ENCODE results near the gene TSPAN18.

DNA sequence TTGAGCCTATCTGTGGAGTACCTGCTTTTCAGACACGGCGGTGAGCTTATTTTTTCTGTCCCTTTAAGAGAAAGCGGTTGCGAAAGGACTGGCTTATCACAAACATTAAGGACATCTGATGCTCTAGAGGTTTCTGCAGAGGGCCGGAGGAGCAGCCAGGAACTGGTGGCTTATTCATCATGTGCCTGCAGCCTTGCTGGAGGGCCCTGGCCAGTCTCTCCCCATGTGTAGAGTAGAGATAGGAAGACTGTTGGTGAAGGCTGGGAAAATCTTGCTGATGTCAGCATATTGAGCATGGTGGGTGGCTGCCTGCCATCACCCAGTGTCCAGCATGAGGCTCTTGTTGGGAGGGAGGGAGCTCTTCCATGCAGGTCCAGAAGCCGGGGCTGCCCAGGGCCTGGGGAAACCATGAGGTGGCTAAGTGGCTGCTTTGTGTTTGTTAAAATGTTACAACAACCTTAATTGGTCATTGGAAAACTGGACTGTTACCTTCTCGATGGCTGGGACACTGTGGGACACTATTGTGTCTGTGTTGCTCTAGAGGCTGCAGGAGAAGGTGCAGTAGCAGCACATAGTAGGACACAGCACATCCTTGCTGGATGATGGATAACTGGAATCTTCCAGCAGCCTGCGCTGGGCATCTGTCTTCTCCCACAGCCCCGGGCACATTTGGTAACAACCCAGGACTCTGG, 54.3 kb downstream of the TSPAN18 start:
- TF ChIP-seq, protein P1, sequence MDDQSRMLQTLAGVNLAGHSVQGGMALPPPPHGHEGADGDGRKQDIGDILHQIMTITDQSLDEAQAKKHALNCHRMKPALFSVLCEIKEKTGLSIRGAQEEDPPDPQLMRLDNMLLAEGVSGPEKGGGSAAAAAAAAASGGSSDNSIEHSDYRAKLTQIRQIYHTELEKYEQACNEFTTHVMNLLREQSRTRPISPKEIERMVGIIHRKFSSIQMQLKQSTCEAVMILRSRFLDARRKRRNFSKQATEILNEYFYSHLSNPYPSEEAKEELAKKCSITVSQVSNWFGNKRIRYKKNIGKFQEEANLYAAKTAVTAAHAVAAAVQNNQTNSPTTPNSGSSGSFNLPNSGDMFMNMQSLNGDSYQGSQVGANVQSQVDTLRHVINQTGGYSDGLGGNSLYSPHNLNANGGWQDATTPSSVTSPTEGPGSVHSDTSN (IDR thresholded peaks at IDR 0.05), result no peak
- TF ChIP-seq, protein P2, sequence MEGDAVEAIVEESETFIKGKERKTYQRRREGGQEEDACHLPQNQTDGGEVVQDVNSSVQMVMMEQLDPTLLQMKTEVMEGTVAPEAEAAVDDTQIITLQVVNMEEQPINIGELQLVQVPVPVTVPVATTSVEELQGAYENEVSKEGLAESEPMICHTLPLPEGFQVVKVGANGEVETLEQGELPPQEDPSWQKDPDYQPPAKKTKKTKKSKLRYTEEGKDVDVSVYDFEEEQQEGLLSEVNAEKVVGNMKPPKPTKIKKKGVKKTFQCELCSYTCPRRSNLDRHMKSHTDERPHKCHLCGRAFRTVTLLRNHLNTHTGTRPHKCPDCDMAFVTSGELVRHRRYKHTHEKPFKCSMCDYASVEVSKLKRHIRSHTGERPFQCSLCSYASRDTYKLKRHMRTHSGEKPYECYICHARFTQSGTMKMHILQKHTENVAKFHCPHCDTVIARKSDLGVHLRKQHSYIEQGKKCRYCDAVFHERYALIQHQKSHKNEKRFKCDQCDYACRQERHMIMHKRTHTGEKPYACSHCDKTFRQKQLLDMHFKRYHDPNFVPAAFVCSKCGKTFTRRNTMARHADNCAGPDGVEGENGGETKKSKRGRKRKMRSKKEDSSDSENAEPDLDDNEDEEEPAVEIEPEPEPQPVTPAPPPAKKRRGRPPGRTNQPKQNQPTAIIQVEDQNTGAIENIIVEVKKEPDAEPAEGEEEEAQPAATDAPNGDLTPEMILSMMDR (IDR thresholded peaks at IDR 0.05), result no peak
- TF ChIP-seq GABPA (IDR thresholded peaks at IDR 0.05; ENCODE audit: low read depth) (no peak), YY1 (IDR thresholded peaks at IDR 0.05; ENCODE audit: low read depth) (no peak), NRF1 (IDR thresholded peaks at IDR 0.05; ENCODE audit: low read depth, low read length) (no peak), RAD21 (IDR thresholded peaks at IDR 0.05; ENCODE audit: low read length) (no peak), ELF1 (IDR thresholded peaks at IDR 0.05) (no peak), REST (IDR thresholded peaks at IDR 0.05; ENCODE audit: low read depth, low read length) (no peak), JUND (IDR thresholded peaks at IDR 0.05) (no peak), TAF1 (IDR thresholded peaks at IDR 0.05; ENCODE audit: borderline replicate concordance, low read depth, low read length) (no peak)
- TF ChIP-seq, protein P3, sequence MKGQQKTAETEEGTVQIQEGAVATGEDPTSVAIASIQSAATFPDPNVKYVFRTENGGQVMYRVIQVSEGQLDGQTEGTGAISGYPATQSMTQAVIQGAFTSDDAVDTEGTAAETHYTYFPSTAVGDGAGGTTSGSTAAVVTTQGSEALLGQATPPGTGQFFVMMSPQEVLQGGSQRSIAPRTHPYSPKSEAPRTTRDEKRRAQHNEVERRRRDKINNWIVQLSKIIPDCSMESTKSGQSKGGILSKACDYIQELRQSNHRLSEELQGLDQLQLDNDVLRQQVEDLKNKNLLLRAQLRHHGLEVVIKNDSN (IDR thresholded peaks at IDR 0.05; ENCODE audit: borderline replicate concordance, low read depth), result no peak
